Measurements from ENCODE around the gene DEPDC4.
"Not testable (repeated sequence)": the region's sequence is repeated elsewhere in the genome, so short reads cannot be mapped to it uniquely, and the experiment has no call there.

The DEPDC4 gene

DNA sequence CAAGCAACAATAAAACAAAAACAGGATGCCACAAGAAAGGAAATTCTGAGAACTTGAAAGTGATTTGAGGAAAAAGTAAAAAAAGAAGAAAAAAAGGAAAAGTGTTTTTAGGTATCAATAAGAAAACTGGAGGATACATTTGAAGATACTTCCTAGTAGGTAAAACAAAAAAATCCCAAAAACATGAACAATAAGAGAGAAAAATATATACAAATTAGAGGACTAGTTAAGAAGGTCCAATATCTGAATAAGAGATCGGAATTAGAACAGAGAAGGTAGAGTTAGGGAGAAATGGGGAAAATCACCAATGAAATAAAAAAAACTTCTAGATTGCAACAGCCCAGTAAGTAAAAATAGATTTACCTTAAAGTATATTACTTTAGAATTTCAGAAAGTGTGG is 8.8 kb downstream of the DEPDC4 start:
- DNase-seq, result no peak

DNA sequence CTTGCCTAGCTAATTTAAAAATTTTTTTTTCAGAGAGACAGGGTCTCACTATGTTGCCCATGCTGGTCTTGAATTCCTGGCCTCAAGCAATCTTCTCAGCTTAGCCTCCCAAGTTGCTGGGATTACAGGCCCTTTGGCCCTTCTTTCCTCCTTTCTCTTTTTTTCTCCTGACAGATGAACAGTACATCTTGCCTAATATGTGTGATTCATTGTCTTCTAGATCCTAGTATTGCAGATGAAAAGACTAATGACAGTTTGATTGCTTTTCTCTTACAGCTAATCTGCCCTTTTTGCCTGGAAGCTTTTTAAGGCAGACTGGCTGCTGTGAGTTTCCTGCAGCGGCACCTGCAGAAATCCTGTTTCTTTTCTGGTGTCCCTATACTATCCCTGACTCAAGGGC is 12.0 kb downstream of the DEPDC4 start:
- DNase-seq, result no peak

DNA sequence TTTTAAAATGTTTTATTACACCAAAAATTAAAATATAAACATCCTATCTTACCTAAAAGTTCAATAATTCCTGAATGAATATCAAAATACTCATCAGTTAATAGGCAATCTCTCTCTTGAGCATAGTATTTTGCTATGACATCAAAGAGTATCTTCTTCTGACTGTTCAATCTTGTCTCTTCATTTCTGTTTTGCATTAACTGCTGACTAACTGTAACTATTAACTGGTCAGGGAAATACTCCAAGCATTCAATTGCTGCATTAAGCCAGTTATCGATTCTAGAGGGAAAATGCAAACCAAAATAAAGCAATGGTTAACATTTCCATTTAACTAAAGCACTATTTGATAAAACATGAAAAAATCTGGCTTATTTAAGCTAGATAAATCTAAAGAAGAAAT is 13.4 kb downstream of the DEPDC4 start:
- no peak for DNase-seq

DNA sequence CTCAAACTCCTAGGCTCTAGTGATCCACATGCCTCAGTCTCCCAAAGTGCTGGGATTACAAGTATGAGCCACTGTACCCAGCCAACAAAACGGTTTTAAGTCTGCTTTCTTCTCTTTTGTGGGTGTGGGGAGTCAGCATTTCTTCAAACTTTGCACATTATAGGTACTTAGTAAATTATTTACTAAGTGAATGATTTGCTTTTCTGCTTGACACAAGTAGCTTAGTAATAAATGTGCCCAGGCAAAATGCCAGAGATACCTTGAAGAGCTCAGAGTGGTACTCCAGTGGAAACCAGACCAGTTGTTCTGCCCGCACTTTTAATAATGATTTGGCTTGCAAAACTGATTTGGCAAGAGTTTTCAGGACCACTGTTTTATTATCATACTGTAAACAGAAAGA is 15.0 kb downstream of the DEPDC4 start:
- peak; percentile 23 to 41 for DNase-seq

DNA sequence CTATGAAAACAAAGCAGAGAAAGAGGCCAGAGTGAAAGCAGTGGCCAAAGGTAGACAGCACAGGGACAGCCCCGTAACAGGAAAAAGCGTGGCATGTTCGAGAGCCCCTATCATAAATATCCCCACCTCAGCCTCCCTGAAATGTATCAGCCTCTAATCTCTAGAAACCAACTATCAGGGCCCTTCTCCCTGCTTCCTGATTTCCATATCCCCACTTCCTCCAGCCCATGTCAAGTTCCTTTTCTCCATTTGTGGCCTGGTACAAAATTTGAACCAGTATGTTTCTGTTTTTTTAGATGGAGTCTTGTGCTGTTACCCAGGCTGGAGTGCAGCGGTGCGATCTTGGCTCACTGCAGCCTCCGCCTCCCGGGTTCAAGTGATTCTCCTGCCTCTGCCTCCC is 16.9 kb downstream of the DEPDC4 start:
- no peak for DNase-seq

DNA sequence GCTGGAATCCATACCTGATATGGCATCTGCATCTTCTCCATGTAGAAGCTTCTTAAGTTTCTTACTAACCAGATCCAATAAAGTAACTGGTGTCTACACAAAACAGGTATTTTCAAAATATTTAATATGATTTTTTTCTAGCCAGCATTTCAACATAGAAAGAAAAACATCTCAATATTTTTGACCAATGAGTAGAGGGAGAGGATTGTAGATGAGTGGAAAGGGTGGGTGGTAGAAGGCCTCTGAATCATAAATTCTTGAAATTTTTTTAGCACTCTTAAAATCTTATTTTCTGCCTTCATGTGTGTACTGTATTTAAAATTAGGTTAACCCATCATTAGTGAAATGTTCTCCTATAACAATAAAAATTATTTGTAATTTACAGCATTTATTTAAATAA is 18.0 kb downstream of the DEPDC4 start:
- no peak for DNase-seq

DNA sequence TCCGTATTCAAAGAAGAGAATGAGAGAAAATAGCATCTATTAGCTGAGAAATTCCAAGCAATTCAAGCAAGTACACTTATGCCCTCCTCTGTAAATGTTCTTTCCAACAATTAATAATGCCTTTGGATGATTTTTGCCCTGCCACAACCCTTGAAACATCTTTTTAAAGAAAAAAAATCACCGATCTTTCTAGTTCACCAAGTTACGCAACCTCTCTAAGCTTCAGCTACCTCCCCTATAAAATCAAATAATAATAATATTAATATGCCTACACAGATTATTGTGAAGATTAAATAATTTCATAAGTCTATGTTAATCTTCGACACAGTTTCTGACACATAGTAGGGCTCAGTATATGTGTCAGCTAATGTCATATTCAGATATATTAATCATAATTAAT is 19.1 kb downstream of the DEPDC4 start:
- DNase-seq, result no peak

DNA sequence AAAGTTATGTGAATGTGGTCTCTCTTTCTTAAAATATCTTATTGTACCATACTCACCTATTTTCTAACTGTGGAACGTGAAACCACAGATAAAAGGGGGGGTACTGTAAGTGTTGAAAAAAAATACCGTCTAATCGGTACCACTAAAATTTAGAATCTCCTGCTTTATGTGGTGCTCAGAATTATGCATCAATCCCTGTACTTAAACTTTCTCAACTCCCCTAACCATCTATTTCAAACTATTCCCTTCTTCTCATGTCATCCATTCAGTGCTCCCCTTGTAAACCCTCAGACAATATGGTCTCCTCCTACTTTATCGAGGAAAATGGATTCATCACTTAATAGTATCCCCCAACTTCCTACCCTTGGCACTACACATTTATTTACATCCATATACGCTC is 23.7 kb downstream of the DEPDC4 start:
- no peak for DNase-seq

DNA sequence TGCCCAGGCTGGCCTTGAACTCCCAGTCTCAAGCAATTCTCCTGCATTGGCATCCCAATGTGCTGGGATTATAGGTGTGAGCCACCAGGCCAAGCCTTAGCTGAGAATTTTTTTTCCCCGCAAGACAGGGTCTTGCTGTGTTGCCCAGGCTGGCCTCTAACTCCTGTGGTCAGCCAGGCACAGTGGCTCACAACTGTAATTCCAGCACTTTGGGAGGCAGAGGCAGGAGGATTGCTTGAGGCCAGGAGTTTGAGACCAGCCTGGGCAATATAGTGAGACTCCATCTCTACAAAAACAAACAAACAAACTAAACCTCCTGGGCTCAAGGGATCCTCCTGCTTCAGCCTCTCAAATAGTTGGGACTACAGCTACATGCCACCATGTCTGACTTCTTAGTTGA is 27.3 kb downstream of the DEPDC4 start:
- no peak for DNase-seq

DNA sequence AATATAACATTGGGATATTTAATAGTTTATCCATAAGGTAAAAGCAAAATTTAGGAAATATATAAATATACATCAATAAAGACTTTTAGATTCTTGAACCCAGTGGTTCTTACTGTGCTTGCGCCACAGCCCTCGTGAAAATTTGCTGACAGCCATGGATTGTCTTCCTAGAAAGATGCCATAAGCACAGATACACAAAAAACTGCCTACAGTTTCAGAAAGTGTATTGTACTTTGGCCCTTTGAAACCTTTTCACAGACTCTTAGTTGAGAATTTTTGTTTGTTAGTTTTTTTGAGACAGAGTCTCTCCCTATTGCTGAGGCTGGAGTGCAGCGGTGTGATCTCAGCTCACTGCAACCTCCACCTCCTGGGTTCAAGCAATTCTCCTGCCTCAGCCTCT is 28.1 kb downstream of the DEPDC4 start:
- no peak for DNase-seq

DNA sequence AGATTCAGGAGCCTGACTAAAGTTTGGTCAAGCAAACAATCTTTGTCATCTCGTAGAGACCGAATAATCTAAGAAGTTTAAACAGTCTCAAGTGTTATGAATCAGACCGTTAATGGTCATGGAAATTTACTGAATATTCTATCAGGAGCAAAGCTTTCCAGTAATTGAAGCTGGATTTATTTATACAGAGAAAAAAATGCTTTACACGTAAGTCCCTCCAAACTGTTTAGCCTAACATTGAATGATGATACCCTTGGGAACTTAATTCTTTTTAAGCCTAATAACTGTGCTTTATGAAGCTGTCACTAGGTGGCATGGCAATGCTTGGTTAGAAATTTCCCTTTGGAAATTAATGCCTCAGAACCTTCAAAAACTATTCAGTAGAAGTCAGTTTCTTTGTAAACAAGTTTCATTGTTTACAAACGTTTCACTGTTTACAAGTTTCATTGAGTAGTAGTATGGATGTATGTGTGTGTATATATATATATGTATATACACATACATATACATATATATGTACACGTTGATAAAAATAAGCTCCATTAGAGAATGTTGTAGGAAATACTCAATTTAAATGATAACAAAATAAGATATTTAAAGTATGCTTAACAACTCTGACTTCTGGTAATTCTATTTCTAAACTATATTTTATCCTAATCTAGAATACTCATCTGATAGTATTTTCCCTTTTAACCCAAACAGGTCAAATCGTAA is 32.1 kb downstream of the DEPDC4 start:
- DNase-seq, result peak in 1 of 2 experiments; percentile 12

DNA sequence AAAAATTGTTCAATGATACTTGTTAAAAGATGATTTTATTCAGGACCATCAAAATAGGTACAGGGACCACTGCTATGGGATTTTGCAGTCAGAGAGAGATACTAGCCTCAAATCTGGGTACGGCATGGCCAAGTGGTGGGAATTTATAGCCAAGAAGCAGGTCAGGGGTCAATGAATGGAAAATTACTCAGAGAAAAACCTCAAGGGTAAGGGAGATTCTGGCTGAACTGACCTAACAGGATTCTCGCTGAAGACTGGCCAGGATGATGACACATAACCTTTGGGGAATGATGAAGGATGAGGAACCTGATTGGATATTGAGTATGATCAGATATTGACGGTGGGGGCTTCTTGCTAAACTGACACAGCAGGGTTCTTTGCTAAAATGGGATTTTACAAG is 32.7 kb downstream of the DEPDC4 start:
- no peak for DNase-seq

DNA sequence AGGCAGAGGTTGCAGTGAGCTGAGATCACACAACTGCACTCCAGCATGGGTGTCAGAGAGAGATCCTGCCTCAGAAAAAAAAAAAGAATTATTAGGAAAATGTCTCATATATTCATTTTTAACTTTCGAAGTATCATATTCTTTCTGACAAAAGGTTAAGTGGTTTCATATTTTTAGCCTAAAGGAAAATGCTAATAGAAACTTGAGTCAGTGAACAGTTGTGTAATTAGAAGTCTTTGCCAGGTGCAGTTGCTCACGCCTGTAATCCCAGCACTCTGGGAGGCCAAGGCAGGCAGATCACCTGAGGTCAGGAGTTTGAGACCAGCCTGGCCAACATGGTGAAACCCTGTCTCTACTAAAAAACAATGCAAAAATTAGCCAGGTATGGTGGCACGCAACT is 35.0 kb downstream of the DEPDC4 start:
- DNase-seq, result not testable (repeated sequence)

DNA sequence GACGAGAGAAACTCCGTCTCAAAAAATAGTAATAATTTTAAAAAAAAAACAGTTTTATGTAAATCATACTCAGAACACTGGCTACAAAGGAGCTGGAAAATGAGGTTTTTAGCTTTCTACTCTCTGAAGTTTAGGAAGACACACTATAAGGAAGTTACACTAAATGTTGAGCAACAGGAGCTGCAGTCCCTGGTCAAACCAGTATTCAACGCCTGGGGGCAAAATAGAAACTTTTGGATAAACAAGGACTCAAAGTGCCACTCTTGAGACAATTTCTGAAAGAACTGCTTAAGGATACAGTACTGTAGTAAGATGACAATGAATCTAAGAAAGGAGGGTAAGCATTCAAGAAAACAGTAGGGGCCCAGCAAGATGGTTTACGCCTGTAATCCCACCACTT is 37.0 kb downstream of the DEPDC4 start:
- DNase-seq, result no peak

DNA sequence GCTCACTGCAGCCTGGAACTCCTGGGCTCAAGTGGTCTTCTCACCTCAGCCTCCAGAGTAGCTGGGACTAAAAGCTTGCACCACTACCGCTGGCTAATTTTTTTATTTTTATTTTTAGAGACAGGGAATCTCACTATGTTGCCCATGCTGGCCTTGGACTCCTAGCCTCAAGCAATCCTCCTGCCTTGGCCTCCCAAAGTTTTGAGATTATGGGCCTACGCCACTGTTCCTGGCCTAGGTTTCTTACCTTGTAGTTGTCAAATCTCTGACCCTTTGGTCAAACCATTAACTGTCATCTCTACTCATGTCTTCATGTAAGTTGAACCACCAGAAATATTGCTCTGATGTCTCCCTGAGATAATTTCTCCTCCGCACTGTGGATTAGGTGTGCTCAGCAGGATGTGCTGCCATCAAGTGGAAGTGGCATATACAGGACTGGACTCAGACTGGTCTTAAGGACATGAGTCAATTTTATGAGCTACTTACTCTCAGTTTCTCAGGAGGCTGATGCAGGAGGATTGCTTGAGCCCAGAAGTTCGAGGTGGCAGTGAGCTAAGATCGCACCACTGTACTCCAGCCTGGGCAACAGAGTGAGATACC is 37.7 kb downstream of the DEPDC4 start:
- no peak for DNase-seq

DNA sequence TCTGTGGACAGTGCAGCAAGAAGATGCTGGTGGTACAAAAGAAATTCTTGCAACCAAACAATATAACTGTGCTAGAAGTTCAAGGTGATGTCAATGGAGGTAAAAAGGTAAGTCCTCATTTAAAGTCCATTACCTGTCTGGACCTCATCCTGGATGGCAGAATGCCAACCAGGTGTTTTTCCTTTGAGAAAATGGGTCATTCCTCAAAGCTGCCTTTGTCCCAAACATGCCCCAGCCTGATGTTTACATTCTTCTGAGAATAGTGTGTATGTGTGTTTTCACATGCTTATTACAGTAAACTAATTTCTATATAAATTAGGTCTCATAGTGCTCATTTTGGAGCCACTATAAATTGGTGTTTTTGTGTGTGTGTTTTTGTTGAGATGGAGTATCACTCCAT is 41.4 kb downstream of the DEPDC4 start:
- DNase-seq, result no peak

DNA sequence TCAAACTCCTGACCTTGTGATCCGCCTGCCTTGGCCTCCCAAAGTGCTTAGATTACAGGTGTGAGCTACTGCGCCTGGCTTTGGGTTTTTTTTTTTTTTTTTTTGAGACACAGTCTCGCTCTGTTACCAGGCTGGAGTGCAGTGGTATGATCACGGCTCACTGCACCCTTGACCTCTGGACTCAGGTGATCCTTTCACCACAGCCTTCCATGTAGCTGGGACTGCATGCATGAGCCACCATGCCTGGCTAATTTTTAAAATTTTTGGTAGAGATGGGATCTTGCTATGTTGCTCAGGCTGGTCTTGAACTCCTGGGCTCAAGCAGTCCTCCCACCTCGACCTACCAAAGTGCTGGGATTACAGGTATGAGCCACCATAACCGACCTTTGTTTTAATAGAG is 44.7 kb downstream of the DEPDC4 start:
- not testable (repeated sequence) for DNase-seq

DNA sequence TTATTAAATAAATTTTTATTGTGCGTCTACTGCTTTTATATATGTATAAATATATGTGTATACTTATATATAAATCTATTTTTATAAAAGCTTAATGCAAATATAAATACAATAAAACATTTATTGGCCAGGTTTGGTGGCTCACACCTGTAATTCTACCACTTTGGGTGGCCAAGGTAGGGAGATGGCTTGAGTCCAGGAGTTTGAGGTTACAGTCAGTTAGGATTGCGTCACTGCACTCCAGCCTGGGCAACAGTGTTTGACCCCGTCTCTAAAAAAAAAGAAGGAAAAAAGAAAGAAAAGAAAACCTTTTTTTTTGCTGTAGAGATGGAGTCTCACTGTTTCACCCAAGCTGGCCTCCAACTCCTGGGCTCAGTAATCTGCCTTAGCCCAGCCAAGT is 45.4 kb downstream of the DEPDC4 start:
- DNase-seq, result no peak

DNA sequence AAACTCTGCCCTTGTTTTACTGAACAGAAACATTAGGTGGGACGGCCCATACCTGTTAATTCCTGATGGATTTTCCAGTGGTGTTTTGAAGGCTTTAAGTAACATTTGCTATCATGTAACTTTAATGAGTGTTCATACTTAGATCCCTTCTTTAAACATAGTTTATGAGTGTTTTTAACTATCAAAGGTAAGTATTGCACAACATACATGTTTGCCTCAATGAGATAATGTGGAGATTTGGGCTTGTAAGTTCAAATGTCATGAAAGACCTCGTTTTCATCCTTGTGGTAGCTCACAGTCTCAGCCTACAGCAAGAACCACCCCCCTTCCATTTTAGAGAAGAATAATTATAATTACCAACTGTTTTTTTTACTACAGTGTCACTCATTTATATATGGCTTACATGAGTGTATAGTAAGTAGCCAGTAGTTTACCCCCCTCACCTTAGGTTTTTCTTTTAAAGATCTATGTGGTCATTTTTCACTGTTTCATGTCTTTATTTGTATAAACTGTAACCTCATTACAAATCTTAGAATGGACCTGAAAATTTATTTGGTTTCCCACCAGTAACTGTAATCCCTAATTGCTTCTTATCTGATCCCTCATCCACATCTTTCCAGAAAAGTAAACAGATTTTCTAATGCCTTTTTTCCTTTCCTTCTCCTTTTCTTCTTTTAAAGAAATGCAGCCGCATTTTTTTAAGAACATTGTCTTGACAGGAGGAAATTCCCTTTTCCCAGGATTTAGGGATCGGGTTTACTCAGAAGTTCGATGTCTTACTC is 47.4 kb downstream of the DEPDC4 start:
- no peak for DNase-seq

DNA sequence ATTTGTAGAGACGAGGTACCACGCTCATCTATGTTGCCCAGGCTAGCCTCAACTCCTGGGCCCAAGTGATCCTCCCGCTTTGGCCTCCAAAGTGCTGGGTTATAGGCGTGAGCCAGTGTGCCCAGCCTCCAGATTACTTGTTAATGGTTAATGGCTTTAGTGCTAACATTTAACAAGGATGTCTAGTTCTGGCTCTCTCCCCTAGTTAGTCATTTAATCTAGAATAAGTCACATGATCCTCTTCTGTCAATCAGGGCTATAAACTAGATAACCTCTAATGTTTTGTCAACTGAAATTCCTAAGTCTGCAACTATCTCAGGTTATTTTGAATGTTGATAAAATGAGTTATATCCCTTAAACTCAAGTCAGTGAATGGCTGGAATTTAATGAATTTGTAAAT is 50.5 kb downstream of the DEPDC4 start:
- DNase-seq, result no peak

DNA sequence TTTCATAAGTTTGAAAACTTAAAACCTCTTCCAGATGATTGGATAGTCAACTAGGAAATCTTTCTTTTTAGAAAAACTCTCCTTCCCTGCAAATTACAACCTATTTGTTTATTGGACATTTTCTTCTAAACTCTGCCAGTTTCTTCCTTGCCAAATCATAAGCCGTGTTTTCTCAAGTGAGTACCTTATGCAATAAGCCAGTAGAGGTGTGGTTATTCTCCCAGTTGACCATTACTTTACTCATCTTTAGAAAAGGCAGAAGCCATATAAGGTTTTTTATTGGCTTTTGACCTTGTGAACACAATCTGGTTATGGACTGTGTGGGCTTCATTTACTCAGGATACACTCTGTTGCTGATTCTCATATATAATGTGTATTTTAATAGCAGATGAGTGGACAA is 51.7 kb downstream of the DEPDC4 start:
- DNase-seq, result no peak

DNA sequence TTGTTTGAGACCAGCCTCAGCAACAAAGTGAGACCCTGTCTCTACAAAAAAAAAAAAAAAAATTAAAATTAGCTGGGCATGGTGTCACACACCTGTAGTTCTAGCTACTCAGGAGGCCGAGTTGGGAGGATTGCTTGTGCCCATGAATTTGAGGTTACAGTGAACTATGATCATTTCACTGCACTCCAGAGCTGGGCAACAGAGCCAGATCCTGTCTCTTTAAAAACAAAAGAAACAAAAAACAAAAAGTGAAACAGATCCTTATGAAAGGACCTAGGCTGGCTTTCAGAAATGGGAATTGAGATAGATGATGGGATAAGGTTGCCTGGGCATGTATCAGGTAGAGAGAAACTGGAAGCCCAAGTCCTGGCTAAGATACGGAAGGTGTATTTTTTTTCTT is 52.4 kb downstream of the DEPDC4 start:
- no peak for DNase-seq

DNA sequence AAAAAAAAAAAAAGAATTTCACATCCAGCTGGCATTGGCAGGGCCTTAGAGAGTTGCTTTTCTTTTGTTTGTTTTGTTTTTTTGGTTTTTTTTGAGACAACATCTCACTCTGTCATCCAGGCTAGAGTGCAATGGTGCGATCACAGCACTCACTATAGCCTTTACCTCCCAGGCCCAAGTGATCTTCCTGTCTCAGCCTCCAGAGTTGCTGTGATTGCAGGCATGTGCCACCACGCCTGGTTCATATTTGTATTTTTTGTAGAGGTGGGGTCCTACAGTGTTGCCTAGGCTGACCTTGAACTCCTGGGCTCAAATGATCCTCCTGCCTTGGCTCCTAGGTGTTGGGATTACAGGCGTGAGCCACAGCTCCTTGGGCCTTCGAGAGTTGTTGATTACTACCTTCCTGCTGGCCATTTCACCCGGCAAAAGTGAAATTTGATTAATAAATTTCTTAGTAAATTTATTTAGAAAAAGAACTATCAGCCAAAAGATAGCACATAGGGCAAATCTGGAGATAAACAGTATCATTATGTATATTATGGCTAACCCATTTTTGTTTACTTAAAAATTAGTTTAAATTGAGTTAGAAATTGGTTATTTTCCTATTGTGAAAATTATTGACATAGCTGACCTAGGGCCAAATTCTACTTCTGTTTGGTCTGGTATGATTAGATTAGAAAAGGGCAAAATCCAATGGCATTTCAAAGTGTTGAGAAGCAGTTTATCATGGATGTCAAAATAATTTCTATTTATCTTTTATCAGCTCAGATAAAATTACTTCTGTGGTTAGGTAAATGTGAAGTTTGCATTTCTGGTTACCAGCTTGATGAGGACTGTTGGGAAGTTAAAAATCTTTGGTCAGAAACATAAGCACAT is 53.6 kb downstream of the DEPDC4 start:
- no peak for DNase-seq
